ENCODE data around the gene THSD4.

GRCh38 chr15:71588746-71589145, 473.5 kb downstream of the THSD4 start:
- no peak for TF ChIP-seq POLR2AphosphoS5 (IDR thresholded peaks at IDR 0.05; ENCODE audit: borderline replicate concordance, low read depth, low read length)
- no peak for TF ChIP-seq EZH2 (IDR thresholded peaks at IDR 0.05)

Data from SK-N-MC (cell line).